ENCODE data around the gene MED15. TPM values are rescaled to one million over a fixed set of nuclear protein-coding genes. Genes with fewer than 3 reads are reported as not detected.
"Not testable (repeated sequence)": the region's sequence is repeated elsewhere in the genome, so short reads cannot be mapped to it uniquely, and the experiment has no call there.

MED15 gene
- total RNA-seq, 1 donor from 2014 or later, result 11.9 TPM

GRCh38 chr22:20533095-20533878, 25.9 kb downstream of the MED15 start:
- no peak for DNase-seq

- DNase-seq, result no peak
Observed at GRCh38 chr22:20533879-20534265, 26.5 kb downstream of the MED15 start.

GRCh38 chr22:20536590-20537324, 29.3 kb downstream of the MED15 start:
- DNase-seq, result no peak

GRCh38 chr22:20537325-20537756, 29.9 kb downstream of the MED15 start:
- DNase-seq, result no peak

- DNase-seq, result no peak
Observed at GRCh38 chr22:20537983-20538382, 30.6 kb downstream of the MED15 start.

- DNase-seq, result not testable (repeated sequence)
Observed at GRCh38 chr22:20538875-20539274, 31.5 kb downstream of the MED15 start.

GRCh38 chr22:20542055-20542454, 34.6 kb downstream of the MED15 start:
- DNase-seq, result no peak

- no peak for DNase-seq
Observed at GRCh38 chr22:20542736-20543135, 35.3 kb downstream of the MED15 start.

GRCh38 chr22:20545318-20545634, 37.9 kb downstream of the MED15 start:
- DNase-seq, result not testable (repeated sequence)

- DNase-seq, result no peak
Observed at GRCh38 chr22:20545681-20546521, 38.5 kb downstream of the MED15 start.

- no peak for DNase-seq
Observed at GRCh38 chr22:20546541-20546950, 39.1 kb downstream of the MED15 start.

- DNase-seq, result no peak
Observed at GRCh38 chr22:20547029-20547428, 39.6 kb downstream of the MED15 start.

- DNase-seq, result no peak
Observed at GRCh38 chr22:20548806-20549205, 41.4 kb downstream of the MED15 start.

GRCh38 chr22:20549232-20549841, 41.9 kb downstream of the MED15 start:
- DNase-seq, result no peak

- DNase-seq, result no peak
Observed at GRCh38 chr22:20550057-20550817, 42.8 kb downstream of the MED15 start.

GRCh38 chr22:20550851-20551744, 43.7 kb downstream of the MED15 start:
- DNase-seq, result peak; percentile 54

- peak; percentile 64 for DNase-seq
Observed at GRCh38 chr22:20551805-20552442, 44.5 kb downstream of the MED15 start.

GRCh38 chr22:20552443-20553401, 45.3 kb downstream of the MED15 start:
- peak; percentile 64 for DNase-seq

All from occipital lobe (tissue), 2 donors.